GOT3 (cell line): Measurements from ENCODE around the gene JUND.
"Not testable (repeated sequence)": the region's sequence is repeated elsewhere in the genome, so short reads cannot be mapped to it uniquely, and the experiment has no call there.

Source experiments
- DNase-seq: peaks from one replicate; lab custom pipeline; 2025; ENCODE audit warnings: mixed read lengths; lab: John Stamatoyannopoulos, UW

The JUND gene

DNA sequence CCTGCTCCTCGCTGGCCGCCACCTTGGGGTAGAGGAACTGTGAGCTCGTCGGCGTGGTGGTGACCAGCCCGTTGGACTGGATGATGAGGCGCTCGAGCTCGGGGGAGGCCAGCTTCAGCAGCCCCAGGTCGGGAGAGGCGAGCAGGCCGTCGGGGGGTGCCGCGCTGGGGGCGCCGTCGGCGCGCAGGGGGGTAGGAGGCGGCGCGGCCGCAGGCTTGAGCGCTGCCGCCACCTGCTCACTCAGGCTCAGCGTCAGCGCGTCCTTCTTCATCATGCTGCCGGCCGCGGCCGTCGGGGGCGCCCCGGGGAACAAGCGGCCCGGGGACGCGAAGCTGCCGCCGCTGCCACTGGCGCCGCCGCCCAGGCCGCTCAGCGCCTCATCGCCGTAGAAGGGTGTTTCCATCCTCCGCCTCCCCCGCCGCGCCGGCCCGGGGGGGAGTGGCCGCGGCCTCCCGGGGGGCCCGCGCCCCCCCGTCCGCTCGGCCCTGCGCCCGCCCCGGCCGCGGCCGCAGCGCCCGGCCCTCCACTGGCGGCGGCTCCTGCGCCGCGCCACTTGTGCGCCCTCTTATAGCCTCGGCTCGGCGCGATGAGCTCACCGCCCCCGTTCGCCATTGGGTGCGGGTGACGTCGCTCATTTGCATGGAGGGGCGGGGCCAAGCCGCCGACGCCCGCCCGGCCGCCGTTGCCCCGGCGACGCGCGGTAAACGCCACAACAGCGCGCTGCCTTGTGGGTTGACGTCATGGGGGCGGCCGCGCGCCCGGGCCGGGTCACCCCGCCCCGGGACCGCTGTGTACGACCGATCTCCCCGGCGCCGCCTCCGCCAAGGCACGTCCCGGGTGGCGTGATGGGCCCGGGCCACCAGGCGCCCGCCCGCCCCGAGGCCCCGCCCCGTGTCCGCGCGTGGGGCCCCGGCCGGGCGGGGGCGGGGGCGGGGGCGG lies at the start of gene JUND:
Gene JUND, minus strand, starts transcription at position 541 of the 939 bp plus-strand sequence. Its CDS starts 138 bp downstream, at position 403.
- peak; percentile 95 for DNase-seq

GRCh38 chr19:18330868-18331267 lies 49.4 kb upstream of the JUND start:
- DNase-seq, result no peak

DNA sequence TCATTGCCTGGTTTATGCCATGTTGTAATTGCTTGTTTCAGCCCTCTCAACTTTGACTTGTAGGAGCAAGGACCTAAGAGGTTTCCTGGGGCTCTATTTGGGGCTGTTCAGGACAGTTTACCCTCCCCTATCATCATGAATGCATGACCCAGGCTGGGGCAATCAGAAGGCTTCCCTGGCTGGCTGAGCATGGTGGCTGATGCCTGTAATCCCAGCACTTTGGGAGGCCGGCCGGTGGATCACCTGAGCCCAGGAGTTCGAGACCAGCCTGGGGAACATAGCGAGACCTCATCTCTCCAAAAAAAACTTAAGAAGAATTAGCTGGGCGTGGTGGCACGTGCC lies 47.6 kb upstream of the JUND start:
- no peak for DNase-seq

GRCh38 chr19:18328340-18329034 lies 47.1 kb upstream of the JUND start:
- DNase-seq, result peak; percentile 77

GRCh38 chr19:18326772-18327171 lies 45.4 kb upstream of the JUND start:
- DNase-seq, result no peak

DNA sequence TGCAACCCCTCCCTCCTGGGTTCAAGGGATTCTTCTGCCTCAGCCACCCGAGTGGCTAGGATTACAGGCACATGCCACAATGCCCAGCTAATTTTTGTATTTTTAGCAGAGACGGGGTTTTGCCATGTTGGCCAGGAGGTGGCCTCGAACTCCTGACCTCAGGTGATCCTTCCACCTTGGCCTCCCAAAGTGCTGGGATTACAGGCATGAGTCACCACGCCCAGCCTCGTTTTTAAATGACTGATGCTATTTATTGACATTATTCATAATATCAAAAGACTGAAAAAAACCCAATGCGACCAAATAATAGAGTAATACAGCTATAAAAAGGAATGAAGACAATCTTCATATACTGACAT lies 42.9 kb upstream of the JUND start:
- not testable (repeated sequence) for DNase-seq

GRCh38 chr19:18322759-18323460 lies 41.5 kb upstream of the JUND start, which contains the start of gene LSM4:
LSM4 (minus strand) TSS chr19:18323076; CDS start chr19:18323020, 56 bp downstream.
- DNase-seq, result peak; percentile 93

DNA sequence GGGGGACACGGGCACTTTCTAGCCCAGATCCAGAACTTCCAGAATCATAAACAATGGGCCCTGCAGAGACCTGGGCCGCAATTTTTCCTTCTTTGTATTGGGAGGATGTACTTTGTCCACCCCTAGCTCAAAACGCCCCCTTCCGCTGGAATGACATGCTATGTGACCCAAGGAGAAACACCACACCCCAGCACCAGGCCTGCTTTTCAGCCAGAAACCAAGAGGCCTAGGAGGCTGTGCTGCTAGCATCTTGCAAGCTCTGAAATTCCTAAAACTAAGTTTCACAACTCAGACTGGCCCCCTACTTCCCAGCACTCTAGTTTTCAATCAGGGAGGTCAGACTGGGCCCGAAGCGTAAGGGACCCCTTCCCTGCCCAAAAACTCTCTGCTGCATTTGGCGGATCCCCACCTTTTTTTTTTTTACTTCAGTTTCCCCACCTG lies 40.9 kb upstream of the JUND start:
- DNase-seq, result no peak

GRCh38 chr19:18321734-18322102 lies 40.3 kb upstream of the JUND start:
- DNase-seq, result no peak

GRCh38 chr19:18320865-18321733 lies 39.7 kb upstream of the JUND start:
- DNase-seq, result no peak

- DNase-seq, result no peak
These were observed 38.2 kb upstream of the JUND start for GRCh38 chr19:18319591-18320135.

DNA sequence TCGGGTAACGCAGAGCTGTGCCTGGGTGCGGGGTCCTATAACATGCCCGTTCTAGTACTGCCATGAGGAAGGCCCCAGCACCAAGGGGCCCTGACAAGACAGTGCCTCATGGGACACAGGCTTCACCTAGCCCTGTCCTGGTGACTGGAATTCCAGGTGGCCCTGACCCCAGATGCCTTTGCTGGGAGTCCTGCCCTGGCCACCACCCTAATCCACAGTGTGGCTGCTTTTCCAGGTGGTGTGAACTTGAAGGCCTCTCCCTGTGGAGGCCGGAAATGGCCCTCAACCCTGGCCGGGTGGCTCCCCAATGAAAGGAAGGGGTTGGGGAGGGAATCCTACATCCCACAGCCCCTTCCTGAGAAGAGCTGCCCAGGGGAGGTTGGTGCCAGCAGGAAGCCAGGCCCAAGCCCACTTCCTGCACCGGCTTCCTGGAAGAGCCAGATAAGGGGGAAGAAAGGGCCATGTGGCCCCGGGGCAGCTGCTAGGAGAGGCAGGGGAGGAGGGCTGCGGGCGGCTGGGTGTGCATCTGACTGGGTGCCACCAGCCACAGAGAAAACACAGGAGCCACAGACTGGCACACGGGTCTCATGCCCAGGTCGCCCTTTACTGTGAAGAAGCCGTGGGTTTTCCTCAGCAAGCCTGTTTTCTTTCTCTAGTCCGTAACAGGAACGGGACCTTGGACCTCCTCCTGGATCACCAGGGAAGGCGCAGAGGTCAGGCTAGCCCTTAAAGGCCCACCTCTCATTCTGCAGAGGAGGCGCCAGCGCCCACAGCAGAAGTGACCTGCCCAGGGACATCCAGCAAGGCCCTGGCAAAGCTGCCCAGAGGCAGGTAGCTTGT lies 36.8 kb upstream of the JUND start:
- no peak for DNase-seq

- no peak for DNase-seq
These were observed 32.0 kb upstream of the JUND start for GRCh38 chr19:18313398-18313797.

DNA sequence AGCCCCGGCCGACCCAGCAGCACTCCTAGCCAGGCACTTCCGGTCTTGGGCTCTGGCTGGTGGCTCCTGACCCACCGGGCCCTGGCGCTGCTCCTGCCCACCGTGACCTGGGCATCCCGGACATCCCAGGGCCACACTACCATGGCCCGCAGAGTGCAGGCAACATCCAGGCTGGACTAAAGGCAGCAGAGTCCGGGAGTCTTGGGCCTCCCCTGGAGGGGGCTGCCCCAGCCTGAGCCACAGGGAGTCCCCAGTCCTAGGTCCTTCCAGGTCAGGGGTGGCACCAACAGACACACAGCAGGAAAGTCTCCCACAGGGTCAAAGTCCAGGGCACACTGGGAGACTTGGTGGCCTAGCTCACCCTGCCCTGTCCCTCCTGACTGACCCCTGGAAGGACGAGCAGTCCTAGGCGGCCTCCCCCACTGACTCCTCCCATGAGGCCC lies 30.7 kb upstream of the JUND start:
- no peak for DNase-seq

GRCh38 chr19:18311502-18312091 lies 30.2 kb upstream of the JUND start:
- DNase-seq, result no peak

- no peak for DNase-seq
These were observed 29.5 kb upstream of the JUND start for GRCh38 chr19:18310966-18311365.

DNA sequence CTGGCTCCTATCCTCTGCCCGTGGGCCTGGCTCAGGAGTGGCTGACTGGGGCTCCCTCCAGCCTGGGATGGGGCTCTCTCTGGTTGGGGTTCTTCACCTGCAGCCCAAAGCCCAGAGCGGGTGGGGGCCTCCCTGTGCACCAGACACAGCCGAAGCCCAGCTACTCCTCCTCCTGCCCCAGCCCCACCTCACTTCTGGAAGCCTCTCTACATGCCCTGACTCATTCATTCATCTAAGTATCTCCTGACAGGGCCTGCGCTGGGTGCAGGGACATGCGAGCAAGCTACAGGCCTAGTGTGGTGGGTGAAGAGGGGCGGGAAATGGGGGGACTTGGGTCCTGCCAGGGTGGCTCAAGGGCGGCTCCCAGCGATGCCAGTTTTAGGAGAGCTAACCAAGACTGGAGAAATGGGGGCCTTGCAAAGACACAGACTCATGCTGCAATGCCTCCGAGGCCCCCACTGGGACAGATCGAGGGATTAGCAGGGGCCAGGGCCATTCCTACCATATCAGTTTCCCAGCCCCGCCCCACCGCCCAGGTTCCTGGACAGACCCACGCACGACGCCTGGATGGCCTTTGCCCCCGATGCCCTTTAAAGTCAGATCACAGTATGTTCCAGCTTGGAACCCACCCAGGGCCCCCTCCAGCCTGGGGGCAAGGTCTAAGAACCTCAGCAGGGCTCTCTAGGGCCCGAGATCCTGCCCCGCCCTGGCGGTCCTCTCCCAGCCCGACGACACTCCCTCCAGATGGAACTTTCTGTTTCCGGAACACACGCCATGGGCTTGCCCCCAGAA lies 28.9 kb upstream of the JUND start:
- DNase-seq, result no peak

DNA sequence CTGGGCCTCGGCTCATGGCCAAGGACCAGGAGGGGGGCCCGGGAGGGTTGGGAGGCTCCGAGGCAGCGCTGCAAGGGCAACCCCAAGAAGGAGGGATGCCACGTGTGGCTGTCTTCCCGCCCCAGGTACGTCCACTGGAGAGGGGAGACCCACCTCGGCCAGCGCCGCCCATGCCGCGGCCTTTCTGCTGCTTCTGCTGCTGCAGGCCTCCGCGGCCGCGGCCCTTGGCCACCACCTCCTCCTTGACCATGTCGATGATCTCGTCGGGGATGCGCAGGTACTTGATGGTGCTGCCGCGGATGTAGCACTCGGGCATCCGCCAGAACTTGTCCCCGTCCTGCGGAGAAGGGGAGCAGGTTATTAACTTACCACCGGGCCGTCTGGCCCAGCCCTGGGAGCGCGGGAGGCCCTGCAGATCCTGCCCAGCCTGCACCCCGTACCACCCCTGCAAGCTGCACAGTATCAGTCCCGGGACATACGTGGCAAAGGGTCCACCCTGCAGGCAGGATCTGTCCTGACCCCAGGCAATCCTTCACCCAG lies 28.2 kb upstream of the JUND start:
- DNase-seq, result no peak

- DNase-seq, result no peak
These were observed 27.5 kb upstream of the JUND start for GRCh38 chr19:18308948-18309325.
